Measurements from ENCODE around the gene AKR1A1.
"Not testable (repeated sequence)": the region's sequence is repeated elsewhere in the genome, so short reads cannot be mapped to it uniquely, and the experiment has no call there.

The AKR1A1 gene

GRCh38 chr1:45516036-45516435 lies 34.6 kb upstream of the AKR1A1 start:
- Histone ChIP-seq H3K4me3 (ENCODE audit: low read length) (no peak overlapping the region), H3K4me2 (ENCODE audit: low read length) (no peak overlapping the region), H3K23ac (ENCODE audit: low read length) (no peak overlapping the region), H3K79me2 (ENCODE audit: control insufficient read depth, insufficient read depth, low read length) (peaks cover 44% of the 10 kb centered on the region), H2BK5ac (ENCODE audit: low read length) (no peak overlapping the region), H3K79me1 (ENCODE audit: low read length) (peaks cover 11% of the 10 kb centered on the region), H2BK120ac (ENCODE audit: low read depth, low read length) (no peak overlapping the region), H3K27me3 (ENCODE audit: insufficient read depth, low read length, poor library complexity) (no peaks in the 10 kb centered on the region), H3K9ac (ENCODE audit: low read length) (no peak overlapping the region), H3K27ac (ENCODE audit: low read depth, low read length) (no peak overlapping the region), H2BK15ac (replicated peaks; ENCODE audit: low read depth) (no peak overlapping the region), H4K5ac (ENCODE audit: low read length) (no peak overlapping the region), H4K8ac (ENCODE audit: low read depth, low read length) (no peak overlapping the region), H3K36me3 (ENCODE audit: control insufficient read depth, insufficient read depth, low read length) (peaks cover 26% of the 10 kb centered on the region), H3K4ac (ENCODE audit: low read depth, low read length) (no peak overlapping the region), H3K56ac (ENCODE audit: low read length) (no peak overlapping the region), H2AK5ac (ENCODE audit: low read length) (no peak overlapping the region), H3K4me1 (ENCODE audit: control insufficient read depth, low read depth, low read length) (no peaks in the 10 kb centered on the region), H3K18ac (ENCODE audit: low read length) (no peak overlapping the region)
- WGBS (ENCODE audit: extremely low coverage, insufficient coverage, low lambda C conversion rate): no CpG with 5 or more reads among the region's 3 CpGs
- DNase-seq: no peak

- H3K36me3 ChIP-seq (ENCODE audit: control insufficient read depth, insufficient read depth, low read length): peaks cover 25% of the 10 kb centered on the region
- H3K27me3 ChIP-seq (ENCODE audit: insufficient read depth, low read length, poor library complexity): no peaks in the 10 kb centered on the region
- H3K56ac ChIP-seq (ENCODE audit: low read length): no peak overlapping the region
- no peaks in the 10 kb centered on the region for H3K4me1 ChIP-seq (ENCODE audit: control insufficient read depth, low read depth, low read length)
- H2BK5ac ChIP-seq (ENCODE audit: low read length): no peak overlapping the region
- no peak overlapping the region for H4K8ac ChIP-seq (ENCODE audit: low read depth, low read length)
- H3K79me2 ChIP-seq (ENCODE audit: control insufficient read depth, insufficient read depth, low read length): peaks cover 48% of the 10 kb centered on the region
- no peak overlapping the region for H2BK120ac ChIP-seq (ENCODE audit: low read depth, low read length)
- DNase-seq: no peak
- H3K27ac ChIP-seq (ENCODE audit: low read depth, low read length): no peak overlapping the region
- H3K18ac ChIP-seq (ENCODE audit: low read length): no peak overlapping the region
- no peak overlapping the region for H3K23ac ChIP-seq (ENCODE audit: low read length)
- H2AK5ac ChIP-seq (ENCODE audit: low read length): no peak overlapping the region
- H3K4ac ChIP-seq (ENCODE audit: low read depth, low read length): no peak overlapping the region
- WGBS (ENCODE audit: extremely low coverage, insufficient coverage, low lambda C conversion rate): no CpG with 5 or more reads among the region's 4 CpGs
- H2BK15ac ChIP-seq (replicated peaks; ENCODE audit: low read depth): no peak overlapping the region
- H3K4me2 ChIP-seq (ENCODE audit: low read length): no peak overlapping the region
- H3K79me1 ChIP-seq (ENCODE audit: low read length): peaks cover 11% of the 10 kb centered on the region
- no peak overlapping the region for H4K5ac ChIP-seq (ENCODE audit: low read length)
- no peak overlapping the region for H3K4me3 ChIP-seq (ENCODE audit: low read length)
- H3K9ac ChIP-seq (ENCODE audit: low read length): no peak overlapping the region
These were observed 34.2 kb upstream of the AKR1A1 start for GRCh38 chr1:45516465-45516864.

- not testable (repeated sequence) for H2AK5ac ChIP-seq (ENCODE audit: low read length); DNase-seq; H2BK120ac ChIP-seq (ENCODE audit: low read depth, low read length); H3K56ac ChIP-seq (ENCODE audit: low read length); H4K8ac ChIP-seq (ENCODE audit: low read depth, low read length); H3K4me1 ChIP-seq (ENCODE audit: control insufficient read depth, low read depth, low read length); H2BK5ac ChIP-seq (ENCODE audit: low read length); H3K23ac ChIP-seq (ENCODE audit: low read length); H3K4me3 ChIP-seq (ENCODE audit: low read length); H3K27me3 ChIP-seq (ENCODE audit: insufficient read depth, low read length, poor library complexity); H3K4me2 ChIP-seq (ENCODE audit: low read length); H3K4ac ChIP-seq (ENCODE audit: low read depth, low read length); H4K5ac ChIP-seq (ENCODE audit: low read length); H3K9ac ChIP-seq (ENCODE audit: low read length); H3K18ac ChIP-seq (ENCODE audit: low read length); H3K27ac ChIP-seq (ENCODE audit: low read depth, low read length); H2BK15ac ChIP-seq (replicated peaks; ENCODE audit: low read depth)
- Histone ChIP-seq H3K79me2 (ENCODE audit: control insufficient read depth, insufficient read depth, low read length) (peaks cover 51% of the 10 kb centered on the region), H3K79me1 (ENCODE audit: low read length) (peaks cover 11% of the 10 kb centered on the region), H3K36me3 (ENCODE audit: control insufficient read depth, insufficient read depth, low read length) (peaks cover 25% of the 10 kb centered on the region)
- no CpG with 5 or more reads among the region's 4 CpGs for WGBS (ENCODE audit: extremely low coverage, insufficient coverage, low lambda C conversion rate)
These were observed 32.3 kb upstream of the AKR1A1 start for GRCh38 chr1:45518366-45518765.

DNA sequence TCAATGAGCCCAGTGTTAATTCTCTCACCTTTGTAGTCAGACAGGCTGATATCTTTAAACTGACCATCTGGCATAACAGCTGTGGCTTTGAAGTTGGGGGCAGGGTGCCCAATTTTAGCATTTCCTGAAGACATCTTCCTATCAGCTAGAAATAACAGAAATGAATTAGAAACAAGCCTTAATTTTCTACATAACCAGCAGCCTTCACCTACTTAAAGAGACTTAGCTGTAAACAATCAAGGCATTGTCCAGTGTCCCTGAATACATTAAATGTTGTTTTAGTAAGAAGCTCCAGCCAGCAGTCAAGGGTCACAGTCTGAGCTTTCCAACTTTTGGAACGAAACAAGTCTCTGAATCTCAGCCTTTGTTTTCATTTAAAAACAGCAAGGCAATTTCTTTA lies 31.7 kb upstream of the AKR1A1 start:
- Histone ChIP-seq H4K8ac (ENCODE audit: low read depth, low read length) (no peak overlapping the region), H3K4me3 (ENCODE audit: low read length) (no peak overlapping the region), H3K27ac (ENCODE audit: low read depth, low read length) (no peak overlapping the region)

GRCh38 chr1:45519774-45520173 lies 30.9 kb upstream of the AKR1A1 start:
- H3K4me3 ChIP-seq (ENCODE audit: low read length): not testable (repeated sequence)

More for the DNA sequence above, 31.7 kb upstream of the AKR1A1 start:
- H3K4me2 ChIP-seq (ENCODE audit: low read length): peak overlapping the region; percentile 9
- H3K18ac ChIP-seq (ENCODE audit: low read length): no peak overlapping the region
- H3K4me1 ChIP-seq (ENCODE audit: control insufficient read depth, low read depth, low read length): no peaks in the 10 kb centered on the region
- no peak overlapping the region for H2BK15ac ChIP-seq (replicated peaks; ENCODE audit: low read depth)
- no peak overlapping the region for H2BK120ac ChIP-seq (ENCODE audit: low read depth, low read length)
- H2BK5ac ChIP-seq (ENCODE audit: low read length): no peak overlapping the region
- peak overlapping the region; percentile 12 for H3K9ac ChIP-seq (ENCODE audit: low read length)
- H2AK5ac ChIP-seq (ENCODE audit: low read length): no peak overlapping the region
- peaks cover 11% of the 10 kb centered on the region for H3K79me1 ChIP-seq (ENCODE audit: low read length)
- H3K4ac ChIP-seq (ENCODE audit: low read depth, low read length): no peak overlapping the region
- WGBS (ENCODE audit: extremely low coverage, insufficient coverage, low lambda C conversion rate): no CpG with 5 or more reads among the region's 1 CpG
- no peak overlapping the region for H3K23ac ChIP-seq (ENCODE audit: low read length)
- H4K5ac ChIP-seq (ENCODE audit: low read length): no peak overlapping the region
- DNase-seq: no peak
- no peak overlapping the region for H3K56ac ChIP-seq (ENCODE audit: low read length)
- peaks cover 51% of the 10 kb centered on the region for H3K79me2 ChIP-seq (ENCODE audit: control insufficient read depth, insufficient read depth, low read length)
- peaks cover 20% of the 10 kb centered on the region for H3K36me3 ChIP-seq (ENCODE audit: control insufficient read depth, insufficient read depth, low read length)
- no peaks in the 10 kb centered on the region for H3K27me3 ChIP-seq (ENCODE audit: insufficient read depth, low read length, poor library complexity)

More at GRCh38 chr1:45519774-45520173, 30.9 kb upstream of the AKR1A1 start:
- peak overlapping the region; percentile 67 for H3K9ac ChIP-seq (ENCODE audit: low read length)
- not testable (repeated sequence) for H2AK5ac ChIP-seq (ENCODE audit: low read length); H3K27me3 ChIP-seq (ENCODE audit: insufficient read depth, low read length, poor library complexity); H3K4ac ChIP-seq (ENCODE audit: low read depth, low read length); H3K56ac ChIP-seq (ENCODE audit: low read length); H3K4me1 ChIP-seq (ENCODE audit: control insufficient read depth, low read depth, low read length); H3K23ac ChIP-seq (ENCODE audit: low read length); H2BK15ac ChIP-seq (replicated peaks; ENCODE audit: low read depth); H2BK120ac ChIP-seq (ENCODE audit: low read depth, low read length); H4K8ac ChIP-seq (ENCODE audit: low read depth, low read length); H3K27ac ChIP-seq (ENCODE audit: low read depth, low read length); DNase-seq; H4K5ac ChIP-seq (ENCODE audit: low read length); H2BK5ac ChIP-seq (ENCODE audit: low read length); H3K18ac ChIP-seq (ENCODE audit: low read length)
- peaks cover 11% of the 10 kb centered on the region for H3K79me1 ChIP-seq (ENCODE audit: low read length)
- H3K79me2 ChIP-seq (ENCODE audit: control insufficient read depth, insufficient read depth, low read length): peaks cover 51% of the 10 kb centered on the region
- no CpG with 5 or more reads among the region's 16 CpGs for WGBS (ENCODE audit: extremely low coverage, insufficient coverage, low lambda C conversion rate)
- H3K36me3 ChIP-seq (ENCODE audit: control insufficient read depth, insufficient read depth, low read length): peaks cover 14% of the 10 kb centered on the region
- H3K4me2 ChIP-seq (ENCODE audit: low read length): peak overlapping the region; percentile 26

Measured in mesendoderm (in vitro differentiated cells).